ENCODE results near the gene MEGF6. TPM values are rescaled to one million over a fixed set of nuclear protein-coding genes. Genes with fewer than 3 reads are reported as not detected.

MEGF6 gene
- total RNA-seq, 2 donors from 2014 or later: 83.0 to 103 TPM

DNA sequence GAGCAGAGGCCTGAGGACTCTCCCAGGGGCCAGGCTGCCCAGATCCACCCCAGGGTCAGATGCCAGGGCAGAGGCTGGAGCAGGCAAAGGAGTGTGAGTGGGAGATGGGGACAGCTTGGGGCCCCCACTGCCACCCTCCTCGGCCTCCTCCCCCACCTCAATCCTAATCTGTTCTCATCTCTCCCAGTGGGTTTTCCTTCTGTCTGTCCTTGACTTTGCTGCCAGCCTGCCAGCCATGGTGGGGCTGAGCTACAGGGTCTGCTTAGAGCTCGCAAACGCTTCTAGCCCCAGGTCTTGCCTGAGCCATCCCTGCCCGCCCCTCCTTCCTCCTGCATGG, 65.3 kb downstream of the MEGF6 start:
- Histone ChIP-seq H3K36me3 (ENCODE audit: control insufficient read depth, insufficient read depth, low read length) (no peaks in the 10 kb centered on the region), H3K4me1 (ENCODE audit: control insufficient read depth, insufficient read depth, low read length) (no peaks in the 10 kb centered on the region), H3K9ac (ENCODE audit: extremely low read depth, low read length, poor library complexity, severe bottlenecking) (no peak overlapping the region), H3K27me3 (ENCODE audit: control insufficient read depth, insufficient read depth, low read length, poor library complexity, severe bottlenecking) (no peaks in the 10 kb centered on the region), H3K4me3 (ENCODE audit: low read length) (no peak overlapping the region), H3K9me3 (ENCODE audit: control insufficient read depth, low read length) (no peaks in the 10 kb centered on the region), H3K27ac (ENCODE audit: low read depth, low read length) (no peak overlapping the region)
- H3K9me3 Mint-ChIP-seq: no peaks in the 10 kb centered on the region
- H3K4me3 Mint-ChIP-seq: no peak overlapping the region
- H3K27ac Mint-ChIP-seq: no peak overlapping the region
- H3K4me1 Mint-ChIP-seq: peaks cover 2% of the 10 kb centered on the region
- TF ChIP-seq, protein P1, sequence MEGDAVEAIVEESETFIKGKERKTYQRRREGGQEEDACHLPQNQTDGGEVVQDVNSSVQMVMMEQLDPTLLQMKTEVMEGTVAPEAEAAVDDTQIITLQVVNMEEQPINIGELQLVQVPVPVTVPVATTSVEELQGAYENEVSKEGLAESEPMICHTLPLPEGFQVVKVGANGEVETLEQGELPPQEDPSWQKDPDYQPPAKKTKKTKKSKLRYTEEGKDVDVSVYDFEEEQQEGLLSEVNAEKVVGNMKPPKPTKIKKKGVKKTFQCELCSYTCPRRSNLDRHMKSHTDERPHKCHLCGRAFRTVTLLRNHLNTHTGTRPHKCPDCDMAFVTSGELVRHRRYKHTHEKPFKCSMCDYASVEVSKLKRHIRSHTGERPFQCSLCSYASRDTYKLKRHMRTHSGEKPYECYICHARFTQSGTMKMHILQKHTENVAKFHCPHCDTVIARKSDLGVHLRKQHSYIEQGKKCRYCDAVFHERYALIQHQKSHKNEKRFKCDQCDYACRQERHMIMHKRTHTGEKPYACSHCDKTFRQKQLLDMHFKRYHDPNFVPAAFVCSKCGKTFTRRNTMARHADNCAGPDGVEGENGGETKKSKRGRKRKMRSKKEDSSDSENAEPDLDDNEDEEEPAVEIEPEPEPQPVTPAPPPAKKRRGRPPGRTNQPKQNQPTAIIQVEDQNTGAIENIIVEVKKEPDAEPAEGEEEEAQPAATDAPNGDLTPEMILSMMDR (conservative IDR thresholded peaks at IDR 0.05): no peak
- no peak for DNase-seq
- 82 to 100% methylated on average over 1 to 4 of the region's 4 CpGs for WGBS, 2 experiments (ENCODE audit: insufficient coverage in 1 of 2, insufficient read length in 1 of 2)
- H3K36me3 Mint-ChIP-seq (ENCODE audit: low read depth): no peaks in the 10 kb centered on the region
- H3K27me3 Mint-ChIP-seq (ENCODE audit: insufficient read depth): no peaks in the 10 kb centered on the region

DNA sequence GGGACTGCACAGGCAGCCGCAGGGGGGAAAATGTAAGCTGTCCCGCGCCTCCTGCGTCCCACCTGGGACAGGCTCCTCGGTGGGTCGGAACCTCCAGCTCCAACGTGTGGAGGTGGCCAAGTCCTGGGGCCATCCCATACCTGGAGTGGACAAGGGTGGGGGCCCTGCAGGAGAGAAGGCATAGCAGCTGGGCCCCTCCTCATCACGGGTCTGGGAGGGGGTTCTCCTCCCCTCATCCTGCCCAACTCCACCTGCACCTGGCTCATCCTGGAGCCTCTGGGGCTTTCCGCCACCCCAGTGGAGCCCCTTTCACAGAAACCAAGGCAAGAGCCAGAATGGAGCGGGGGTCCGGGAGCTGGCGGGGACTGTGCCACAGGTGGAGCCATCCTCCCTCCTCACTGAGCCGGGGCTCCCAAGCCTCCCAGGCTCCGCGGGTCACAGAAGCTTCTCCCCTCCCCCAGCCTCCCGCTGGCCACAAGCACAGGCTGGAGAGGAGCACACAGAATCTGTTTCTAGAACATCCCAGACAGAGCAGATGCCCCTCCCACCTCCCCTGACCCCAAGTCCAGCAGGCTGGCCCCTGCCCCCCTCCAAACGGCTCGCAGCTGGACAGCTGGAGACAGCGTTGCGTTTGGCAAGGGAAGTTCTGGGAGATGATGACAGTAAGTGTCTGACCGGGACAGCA, 65.8 kb downstream of the MEGF6 start:
- Histone ChIP-seq H3K36me3 (ENCODE audit: control insufficient read depth, insufficient read depth, low read length) (no peaks in the 10 kb centered on the region), H3K4me1 (ENCODE audit: control insufficient read depth, insufficient read depth, low read length) (no peaks in the 10 kb centered on the region), H3K27me3 (ENCODE audit: control insufficient read depth, insufficient read depth, low read length, poor library complexity, severe bottlenecking) (no peaks in the 10 kb centered on the region), H3K4me3 (ENCODE audit: low read length) (no peak overlapping the region), H3K9me3 (ENCODE audit: control insufficient read depth, low read length) (no peaks in the 10 kb centered on the region), H3K9ac (ENCODE audit: extremely low read depth, low read length, poor library complexity, severe bottlenecking) (no peak overlapping the region), H3K27ac (ENCODE audit: low read depth, low read length) (no peak overlapping the region)
- peak; percentile 70 for DNase-seq
- WGBS, 2 experiments (ENCODE audit: insufficient coverage in 1 of 2, insufficient read length in 1 of 2): 66 to 81% methylated on average over 19 to 21 of the region's 21 CpGs
- no peak overlapping the region for H3K4me3 Mint-ChIP-seq
- H3K4me1 Mint-ChIP-seq: peaks cover 2% of the 10 kb centered on the region
- no peaks in the 10 kb centered on the region for H3K27me3 Mint-ChIP-seq (ENCODE audit: insufficient read depth)
- TF ChIP-seq, protein P1 (conservative IDR thresholded peaks at IDR 0.05): no peak
- no peaks in the 10 kb centered on the region for H3K36me3 Mint-ChIP-seq (ENCODE audit: low read depth)
- no peaks in the 10 kb centered on the region for H3K9me3 Mint-ChIP-seq
- no peak overlapping the region for H3K27ac Mint-ChIP-seq

DNA sequence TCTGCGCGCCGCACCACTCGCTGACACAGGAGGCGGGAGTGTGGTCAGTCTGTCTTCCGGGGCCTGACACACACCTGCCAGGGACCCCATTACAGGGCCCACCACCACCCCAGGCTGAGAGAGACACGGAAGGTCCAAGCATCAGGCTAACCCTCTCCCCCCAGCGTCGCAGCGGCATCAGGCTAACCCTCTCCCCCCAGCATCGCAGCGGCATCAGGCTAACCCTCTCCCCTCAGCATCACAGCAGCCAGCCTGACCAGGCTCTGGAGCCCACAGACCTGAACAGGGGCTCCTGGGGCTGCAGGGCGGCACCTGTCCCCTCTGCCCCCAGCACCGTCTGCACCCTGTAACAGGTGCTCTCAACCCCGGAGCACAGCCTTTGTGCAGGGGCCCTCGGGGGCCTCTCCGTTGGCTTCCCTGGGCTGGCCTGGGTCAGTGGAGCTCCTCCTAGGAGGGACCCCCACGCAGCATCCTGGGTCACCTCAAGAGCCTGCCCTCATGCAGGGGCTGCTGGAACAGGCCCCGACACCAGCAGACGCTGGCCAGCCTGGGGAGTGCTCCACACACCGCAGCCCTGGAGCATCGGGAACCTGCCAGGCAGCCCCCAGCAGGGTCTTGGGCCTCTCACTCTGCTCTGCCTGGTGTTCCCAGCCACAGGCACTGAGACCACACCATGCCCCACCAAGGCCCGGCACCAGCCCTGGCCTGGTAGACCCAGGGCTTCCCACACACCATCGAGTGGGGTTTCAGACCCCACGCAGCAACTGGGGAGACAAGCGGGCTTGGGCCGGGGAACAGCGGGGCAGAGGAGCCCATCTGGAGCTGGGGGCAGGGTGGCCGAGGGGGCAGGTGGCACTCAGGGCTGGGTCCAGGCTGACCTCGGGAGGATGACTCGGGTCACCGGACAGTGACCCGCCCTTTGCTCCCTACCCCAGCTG, 67.0 kb downstream of the MEGF6 start:
- Mint-ChIP-seq H3K27me3 (ENCODE audit: insufficient read depth) (no peaks in the 10 kb centered on the region), H3K4me3 (no peak overlapping the region), H3K9me3 (no peaks in the 10 kb centered on the region), H3K4me1 (peaks cover 2% of the 10 kb centered on the region), H3K27ac (no peak overlapping the region), H3K36me3 (ENCODE audit: low read depth) (no peaks in the 10 kb centered on the region)
- no peak overlapping the region for H3K27ac ChIP-seq (ENCODE audit: low read depth, low read length)
- DNase-seq: peak; percentile 60
- no peak overlapping the region for H3K9ac ChIP-seq (ENCODE audit: extremely low read depth, low read length, poor library complexity, severe bottlenecking)
- WGBS, 2 experiments (ENCODE audit: insufficient coverage in 1 of 2, insufficient read length in 1 of 2): 89 to 91% methylated on average over 23 to 33 of the region's 33 CpGs
- no peaks in the 10 kb centered on the region for H3K36me3 ChIP-seq (ENCODE audit: control insufficient read depth, insufficient read depth, low read length)
- H3K27me3 ChIP-seq (ENCODE audit: control insufficient read depth, insufficient read depth, low read length, poor library complexity, severe bottlenecking): no peaks in the 10 kb centered on the region
- TF ChIP-seq, protein P1 (conservative IDR thresholded peaks at IDR 0.05): no peak
- H3K4me1 ChIP-seq (ENCODE audit: control insufficient read depth, insufficient read depth, low read length): no peaks in the 10 kb centered on the region
- no peak overlapping the region for H3K4me3 ChIP-seq (ENCODE audit: low read length)
- H3K9me3 ChIP-seq (ENCODE audit: control insufficient read depth, low read length): no peaks in the 10 kb centered on the region
